Measurements from ENCODE around the gene C17orf58.

The C17orf58 gene

GRCh38 chr17:67999291-67999911 lies 3.1 kb upstream of the C17orf58 start:
- H3K27ac ChIP-seq = no peak overlapping the region
- H2AFZ ChIP-seq = no peak overlapping the region
- H3K9me3 ChIP-seq (ENCODE audit: control insufficient read depth, low read length) = no peaks in the 10 kb centered on the region
- TF ChIP-seq CTCF (IDR thresholded peaks at IDR 0.05) = no peak
- H3K4me3 ChIP-seq (ENCODE audit: low read depth, low read length) = no peak overlapping the region
- H3K27me3 ChIP-seq (ENCODE audit: control insufficient read depth, insufficient read depth, low read length) = no peaks in the 10 kb centered on the region
- H3K36me3 ChIP-seq (ENCODE audit: control insufficient read depth, insufficient read depth, low read length) = no peaks in the 10 kb centered on the region
- H3K4me2 ChIP-seq (ENCODE audit: low read length) = no peak overlapping the region
- peaks cover 5% of the 10 kb centered on the region for H3K4me1 ChIP-seq
- H3K79me2 ChIP-seq = no peaks in the 10 kb centered on the region
- no peak overlapping the region for H3K9ac ChIP-seq

- Histone ChIP-seq H3K4me2 (ENCODE audit: low read length) (no peak overlapping the region), H3K79me2 (no peaks in the 10 kb centered on the region), H3K4me3 (ENCODE audit: low read depth, low read length) (no peak overlapping the region), H3K9ac (no peak overlapping the region), H3K4me1 (peaks cover 5% of the 10 kb centered on the region), H2AFZ (no peak overlapping the region), H3K27ac (no peak overlapping the region), H3K9me3 (ENCODE audit: control insufficient read depth, low read length) (no peaks in the 10 kb centered on the region), H3K36me3 (ENCODE audit: control insufficient read depth, insufficient read depth, low read length) (no peaks in the 10 kb centered on the region), H3K27me3 (ENCODE audit: control insufficient read depth, insufficient read depth, low read length) (no peaks in the 10 kb centered on the region)
- no peak for TF ChIP-seq CTCF (IDR thresholded peaks at IDR 0.05)
Measured at GRCh38 chr17:67998466-67998865, 2.2 kb upstream of the C17orf58 start.

- Histone ChIP-seq H3K4me1 (peaks cover 9% of the 10 kb centered on the region), H3K79me2 (no peaks in the 10 kb centered on the region), H3K9ac (peak overlapping the region; percentile 65), H3K9me3 (ENCODE audit: control insufficient read depth, low read length) (no peaks in the 10 kb centered on the region), H2AFZ (peak overlapping the region; percentile 93), H3K27me3 (ENCODE audit: control insufficient read depth, insufficient read depth, low read length) (no peaks in the 10 kb centered on the region), H3K4me2 (ENCODE audit: low read length) (peak overlapping the region; percentile 96), H3K27ac (peak overlapping the region; percentile 89), H3K36me3 (ENCODE audit: control insufficient read depth, insufficient read depth, low read length) (no peaks in the 10 kb centered on the region), H3K4me3 (ENCODE audit: low read depth, low read length) (peak overlapping the region; percentile 67)
- TF ChIP-seq CTCF (IDR thresholded peaks at IDR 0.05) = no peak
Measured at GRCh38 chr17:67995570-67996263, 552 bp downstream of the C17orf58 start.

- no peaks in the 10 kb centered on the region for H3K36me3 ChIP-seq (ENCODE audit: control insufficient read depth, insufficient read depth, low read length)
- H3K4me2 ChIP-seq (ENCODE audit: low read length) = peak overlapping the region; percentile 96
- no peaks in the 10 kb centered on the region for H3K79me2 ChIP-seq
- H3K9me3 ChIP-seq (ENCODE audit: control insufficient read depth, low read length) = no peaks in the 10 kb centered on the region
- H3K4me1 ChIP-seq = peaks cover 9% of the 10 kb centered on the region
- peak overlapping the region; percentile 67 for H3K4me3 ChIP-seq (ENCODE audit: low read depth, low read length)
- peak; percentile 5 for TF ChIP-seq CTCF (IDR thresholded peaks at IDR 0.05)
- H3K27ac ChIP-seq = peak overlapping the region; percentile 89
- H3K27me3 ChIP-seq (ENCODE audit: control insufficient read depth, insufficient read depth, low read length) = no peaks in the 10 kb centered on the region
- peak overlapping the region; percentile 65 for H3K9ac ChIP-seq
- peak overlapping the region; percentile 93 for H2AFZ ChIP-seq
Measured at GRCh38 chr17:67994817-67995569, 1.3 kb downstream of the C17orf58 start.
